ENCODE measurements around the gene PRKAR2A.
A peak's percentile ranks its signal among the peaks of the same experiment; 100 is the strongest.
"Not testable (repeated sequence)": the region's sequence is repeated elsewhere in the genome, so short reads cannot be mapped to it uniquely, and the experiment has no call there.

Gene PRKAR2A

GRCh38 chr3:48747015-48747615 lies 100.6 kb downstream of the PRKAR2A start:
- TF ChIP-seq MYC (IDR thresholded peaks at IDR 0.05; ENCODE audit: low read depth, low read length): no peak
- no peak for TF ChIP-seq MAX (IDR thresholded peaks at IDR 0.05; ENCODE audit: low read depth, low read length)
- TF ChIP-seq POLR2A (IDR thresholded peaks at IDR 0.05; ENCODE audit: extremely low read depth, insufficient read length): no peak
- no peak for TF ChIP-seq CTCF (IDR thresholded peaks at IDR 0.05; ENCODE audit: low read depth, low read length)
- no peak overlapping the region for H3K4me3 ChIP-seq (ENCODE audit: low read depth, low read length)
- DNase-seq (ENCODE audit: low read depth): no peak

GRCh38 chr3:48743773-48744172 lies 103.9 kb downstream of the PRKAR2A start:
- H3K4me3 ChIP-seq (ENCODE audit: low read depth, low read length): no peak overlapping the region
- no peak for DNase-seq (ENCODE audit: low read depth)
- TF ChIP-seq POLR2A (IDR thresholded peaks at IDR 0.05; ENCODE audit: extremely low read depth, insufficient read length): no peak
- TF ChIP-seq CTCF (IDR thresholded peaks at IDR 0.05; ENCODE audit: low read depth, low read length): no peak
- TF ChIP-seq MYC (IDR thresholded peaks at IDR 0.05; ENCODE audit: low read depth, low read length): no peak
- no peak for TF ChIP-seq MAX (IDR thresholded peaks at IDR 0.05; ENCODE audit: low read depth, low read length)

- DNase-seq (ENCODE audit: low read depth): not testable (repeated sequence)
These were observed 106.4 kb downstream of the PRKAR2A start for GRCh38 chr3:48741226-48741625.

GRCh38 chr3:48739955-48740823 lies 107.5 kb downstream of the PRKAR2A start:
- H3K4me3 ChIP-seq (ENCODE audit: low read depth, low read length): no peak overlapping the region

More at GRCh38 chr3:48741226-48741625, 106.4 kb downstream of the PRKAR2A start:
- not testable (repeated sequence) for H3K4me3 ChIP-seq (ENCODE audit: low read depth, low read length)

GRCh38 chr3:48739617-48739954 lies 108.1 kb downstream of the PRKAR2A start:
- DNase-seq (ENCODE audit: low read depth): no peak
- H3K4me3 ChIP-seq (ENCODE audit: low read depth, low read length): no peak overlapping the region
- TF ChIP-seq MAX (IDR thresholded peaks at IDR 0.05; ENCODE audit: low read depth, low read length) (no peak), CTCF (IDR thresholded peaks at IDR 0.05; ENCODE audit: low read depth, low read length) (no peak)

More at GRCh38 chr3:48739955-48740823, 107.5 kb downstream of the PRKAR2A start:
- peak; percentile 74 for TF ChIP-seq CTCF (IDR thresholded peaks at IDR 0.05; ENCODE audit: low read depth, low read length)
- TF ChIP-seq MYC (IDR thresholded peaks at IDR 0.05; ENCODE audit: low read depth, low read length): no peak
- no peak for TF ChIP-seq POLR2A (IDR thresholded peaks at IDR 0.05; ENCODE audit: extremely low read depth, insufficient read length)
- DNase-seq (ENCODE audit: low read depth): peak; percentile 54

GRCh38 chr3:48738926-48739616 lies 108.6 kb downstream of the PRKAR2A start:
- H3K4me3 ChIP-seq (ENCODE audit: low read depth, low read length): no peak overlapping the region
- no peak for DNase-seq (ENCODE audit: low read depth)
- TF ChIP-seq CTCF (IDR thresholded peaks at IDR 0.05; ENCODE audit: low read depth, low read length) (no peak), MYC (IDR thresholded peaks at IDR 0.05; ENCODE audit: low read depth, low read length) (no peak)
